HT-29 (cell line): ENCODE results near the gene NUP62. TPM values are rescaled to one million over a fixed set of nuclear protein-coding genes. Genes with fewer than 3 reads are reported as not detected.

ENCODE experiments used
- total RNA-seq: library from RNA; depleted of rRNA; stranded (reverse); fragments of >200 nt; shearing (Covaris generic); gene quantifications from 2 replicates; pipeline ENCODE4 v1.2.3, GENCODE V29; 2014; rRNA removed

The NUP62 gene
- total RNA-seq, 1 experiment from 2014 or later = 133 TPM

Other genes with a start within 250 kb of the NUP62 start
- gene ADM5, start 239.9 kb downstream of the NUP62 start, total RNA-seq = 9.2 and 10.0 TPM in 2 replicates
- gene CPT1C, start 238.4 kb downstream of the NUP62 start, total RNA-seq = 0.47 and 1.4 TPM in 2 replicates
- gene TSKS, start 166.2 kb downstream of the NUP62 start, total RNA-seq = not detected in 2 replicates
- 122 and 131 TPM in 2 replicates for gene AP2A1, start 162.5 kb downstream of the NUP62 start, total RNA-seq
- 2.0 and 3.1 TPM in 2 replicates for gene FUZ, start 116.2 kb downstream of the NUP62 start, total RNA-seq
- gene MED25, start 111.2 kb downstream of the NUP62 start, total RNA-seq = 88.3 and 91.9 TPM in 2 replicates
- 188 and 218 TPM in 2 replicates for gene PTOV1, start 78.3 kb downstream of the NUP62 start, total RNA-seq
- gene PNKP, start 61.9 kb downstream of the NUP62 start, total RNA-seq = 215 and 243 TPM in 2 replicates
- 89.9 and 96.4 TPM in 2 replicates for gene AKT1S1, start 52.1 kb downstream of the NUP62 start, total RNA-seq
- 34.5 and 38.4 TPM in 2 replicates for gene TBC1D17, start 51.8 kb downstream of the NUP62 start, total RNA-seq
- 1.1 and 2.3 TPM in 2 replicates for gene IL4I1, start 32.6 kb downstream of the NUP62 start, total RNA-seq
- 32.2 and 32.8 TPM in 2 replicates for gene ATF5, start 299 bp downstream of the NUP62 start, total RNA-seq
- not detected in 2 replicates for gene SIGLEC11, start 31.7 kb upstream of the NUP62 start, total RNA-seq
- 46.1 and 47.7 TPM in 2 replicates for gene VRK3, start 95.9 kb upstream of the NUP62 start, total RNA-seq
- 18.9 and 25.1 TPM in 2 replicates for gene ZNF473, start 96.5 kb upstream of the NUP62 start, total RNA-seq
- not detected in 2 replicates for gene IZUMO2, start 233.8 kb upstream of the NUP62 start, total RNA-seq